ENCODE results near the gene CRABP2.

Gene CRABP2

GRCh38 chr1:156654700-156655099, 50.7 kb downstream of the CRABP2 start:
- no peaks in the 10 kb centered on the region for H3K9me3 ChIP-seq (ENCODE audit: control insufficient read depth, low read length)
- H3K36me3 ChIP-seq (ENCODE audit: control insufficient read depth, insufficient read depth, low read length), result no peaks in the 10 kb centered on the region
- peaks cover 10% of the 10 kb centered on the region for H3K4me1 ChIP-seq (ENCODE audit: control insufficient read depth, insufficient read depth, low read length)
- H3K27ac ChIP-seq (ENCODE audit: insufficient read depth, low read depth, low read length, poor library complexity, severe bottlenecking), result no peak overlapping the region
- WGBS, 2 experiments, result 63 to 77% methylated on average over 1 of the region's 1 CpG
- H3K4me3 ChIP-seq (ENCODE audit: insufficient read depth, low read depth, low read length), result no peak overlapping the region
- H3K27me3 ChIP-seq (ENCODE audit: control insufficient read depth, insufficient read depth, low read length, poor library complexity, severe bottlenecking), result peaks cover 94% of the 10 kb centered on the region

GRCh38 chr1:156652992-156653355, 52.4 kb downstream of the CRABP2 start:
- 86 to 89% methylated on average over 9 of the region's 9 CpGs for WGBS, 2 experiments
- Histone ChIP-seq H3K4me1 (ENCODE audit: control insufficient read depth, insufficient read depth, low read length) (peaks cover 10% of the 10 kb centered on the region), H3K27ac (ENCODE audit: insufficient read depth, low read depth, low read length, poor library complexity, severe bottlenecking) (no peak overlapping the region), H3K9me3 (ENCODE audit: control insufficient read depth, low read length) (no peaks in the 10 kb centered on the region), H3K27me3 (ENCODE audit: control insufficient read depth, insufficient read depth, low read length, poor library complexity, severe bottlenecking) (peaks cover 94% of the 10 kb centered on the region), H3K4me3 (ENCODE audit: insufficient read depth, low read depth, low read length) (no peak overlapping the region), H3K36me3 (ENCODE audit: control insufficient read depth, insufficient read depth, low read length) (no peaks in the 10 kb centered on the region)

- Histone ChIP-seq H3K36me3 (ENCODE audit: control insufficient read depth, insufficient read depth, low read length) (no peaks in the 10 kb centered on the region), H3K27ac (ENCODE audit: insufficient read depth, low read depth, low read length, poor library complexity, severe bottlenecking) (no peak overlapping the region), H3K4me1 (ENCODE audit: control insufficient read depth, insufficient read depth, low read length) (peaks cover 10% of the 10 kb centered on the region), H3K27me3 (ENCODE audit: control insufficient read depth, insufficient read depth, low read length, poor library complexity, severe bottlenecking) (peaks cover 94% of the 10 kb centered on the region), H3K4me3 (ENCODE audit: insufficient read depth, low read depth, low read length) (no peak overlapping the region), H3K9me3 (ENCODE audit: control insufficient read depth, low read length) (no peaks in the 10 kb centered on the region)
- 54% methylated on average over 16 of the region's 16 CpGs for WGBS, 2 experiments
These were observed 53.0 kb downstream of the CRABP2 start for GRCh38 chr1:156652131-156652991.
